Karpas-422 (cell line): ENCODE measurements around the gene PBX1. TPM values are rescaled to one million over a fixed set of nuclear protein-coding genes. Genes with fewer than 3 reads are reported as not detected.
"Not testable (repeated sequence)": the region's sequence is repeated elsewhere in the genome, so short reads cannot be mapped to it uniquely, and the experiment has no call there.

Experiments
- DNase-seq: peaks from one replicate; pipeline ENCODE4 v3.0.0-alpha.2; 2015
- H2AFZ ChIP-seq: fragments of 200-600 bp; sonication (generic); 2 replicates; pipeline ENCODE4 v1.6.1; 2014; ENCODE audit warnings: antibody characterized with exemption, low read length, mixed read lengths
- H3K27ac ChIP-seq: fragments of 200-600 bp; sonication (generic); 2 replicates; pipeline ENCODE4 v1.5.1; 2014; ENCODE audit warnings: mild to moderate bottlenecking, low read length, moderate library complexity
- H3K27me3 ChIP-seq: fragments of 200-600 bp; sonication (generic); 2 replicates; pipeline ENCODE4 v1.6.1; 2014; ENCODE audit warnings: low read length, mixed read lengths
- H3K36me3 ChIP-seq: fragments of 200-600 bp; sonication (generic); 2 replicates; pipeline ENCODE4 v1.6.1; 2014; ENCODE audit warnings: low read length, mixed read lengths; ENCODE audit not compliant: insufficient read depth
- H3K4me1 ChIP-seq: fragments of 200-600 bp; sonication (generic); 2 replicates; pipeline ENCODE4 v1.6.1; 2014; ENCODE audit warnings: mild to moderate bottlenecking, low read length, mixed read lengths
- H3K4me2 ChIP-seq: fragments of 200-600 bp; sonication (generic); 2 replicates; pipeline ENCODE4 v1.6.1; 2014; ENCODE audit warnings: low read length, low read depth, mild to moderate bottlenecking; ENCODE audit not compliant: poor library complexity, severe bottlenecking
- H3K4me3 ChIP-seq: fragments of 200-600 bp; sonication (generic); 2 replicates; pipeline ENCODE4 v1.5.1; 2014; ENCODE audit warnings: mild to moderate bottlenecking, antibody characterized with exemption, low read length, mixed read lengths
- H3K79me2 ChIP-seq: fragments of 200-600 bp; sonication (generic); 2 replicates; pipeline ENCODE4 v1.6.1; 2014; ENCODE audit warnings: mild to moderate bottlenecking, low read length, mixed read lengths
- H3K9ac ChIP-seq: fragments of 200-600 bp; sonication (generic); 2 replicates; pipeline ENCODE4 v1.6.0; 2014; ENCODE audit warnings: low read length
- H3K9me2 ChIP-seq: fragments of 200-600 bp; sonication (generic), shearing (Covaris generic); replicated peaks from 2 replicates; pipeline ENCODE4 v1.6.0; 2014; ENCODE audit warnings: mild to moderate bottlenecking, low read length, moderate library complexity; ENCODE audit not compliant: insufficient read depth
- H3K9me3 ChIP-seq: fragments of 300-700, 200-600 bp; sonication (generic); 2 replicates; pipeline ENCODE4 v1.6.1; 2014; ENCODE audit warnings: low read length, mixed read lengths
- H4K20me1 ChIP-seq: fragments of 200-600 bp; sonication (generic); 2 replicates; pipeline ENCODE4 v1.6.1; 2014; ENCODE audit warnings: mild to moderate bottlenecking, antibody characterized with exemption, low read length, low read depth; ENCODE audit not compliant: insufficient read depth
- total RNA-seq: library from RNA; depleted of rRNA; stranded (reverse); fragments of >200 nt; shearing (Covaris generic); gene quantifications from 2 replicates; pipeline ENCODE4 v1.2.3, GENCODE V29; 2014; ENCODE audit warnings: low replicate concordance

PBX1 gene
- total RNA-seq, 1 experiment from 2014 or later: 0.41 TPM

DNA sequence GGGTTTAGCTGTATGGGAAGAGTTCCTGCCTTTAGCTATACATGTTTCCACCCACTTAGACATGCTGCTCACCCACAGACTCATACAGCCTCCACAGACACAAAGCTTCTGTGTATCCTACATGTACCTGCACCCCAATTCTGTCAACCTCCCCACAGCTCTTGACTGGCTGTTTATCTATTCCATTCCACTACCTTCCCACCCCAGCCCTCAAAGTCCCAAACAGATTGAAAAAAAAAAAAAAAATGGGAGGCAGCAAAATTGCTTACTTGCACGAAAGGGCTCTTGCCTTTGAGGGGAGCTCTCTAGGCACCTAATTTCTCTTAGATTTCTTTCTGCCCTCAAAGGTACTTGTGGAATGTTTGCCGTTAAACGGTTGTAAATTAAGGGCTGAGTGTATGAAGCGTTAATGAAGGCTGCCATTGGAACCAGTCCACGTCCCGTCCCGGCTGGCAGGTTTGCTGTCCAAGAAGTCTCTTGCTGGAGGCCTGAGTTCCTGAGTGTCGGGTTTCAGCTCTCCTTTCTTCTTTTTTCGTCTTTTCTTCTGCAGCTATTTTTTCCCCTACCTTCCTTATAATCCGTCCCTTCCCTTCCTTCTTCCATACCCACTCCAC, 43.6 kb downstream of the PBX1 start:
- Histone ChIP-seq H3K9me3 (no peaks in the 10 kb centered on the region), H3K9me2 (no peaks in the 10 kb centered on the region), H3K79me2 (no peaks in the 10 kb centered on the region), H3K27me3 (no peaks in the 10 kb centered on the region), H3K9ac (no peak overlapping the region), H2AFZ (no peak overlapping the region), H3K4me2 (no peak overlapping the region), H4K20me1 (no peaks in the 10 kb centered on the region), H3K4me1 (no peaks in the 10 kb centered on the region), H3K4me3 (no peak overlapping the region), H3K36me3 (no peaks in the 10 kb centered on the region), H3K27ac (no peak overlapping the region)
- no peak for DNase-seq

DNA sequence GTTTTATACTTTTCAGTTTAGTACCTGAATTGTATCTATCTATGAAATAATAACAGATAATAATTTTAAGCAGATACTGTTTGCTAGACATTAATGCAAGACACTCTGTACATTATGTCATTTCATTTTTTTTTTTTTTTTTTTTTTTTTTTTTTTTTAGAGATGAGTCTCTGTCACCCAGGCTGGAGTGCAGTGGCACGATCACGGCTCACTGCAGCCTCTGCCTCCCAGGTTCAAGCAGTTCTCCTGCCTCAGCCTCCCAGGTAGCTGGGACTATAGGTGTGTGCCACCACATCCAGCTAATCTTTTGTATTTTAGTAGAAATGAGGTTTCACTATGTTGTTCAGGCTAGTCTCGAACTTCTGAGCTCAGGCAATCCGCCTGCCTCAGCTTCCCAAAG, 44.8 kb downstream of the PBX1 start:
- H3K4me3 ChIP-seq, H3K9me3 ChIP-seq, H3K4me2 ChIP-seq, H3K27me3 ChIP-seq, H3K9ac ChIP-seq, H3K36me3 ChIP-seq, H3K4me1 ChIP-seq, H2AFZ ChIP-seq, H4K20me1 ChIP-seq, H3K27ac ChIP-seq, H3K9me2 ChIP-seq, DNase-seq, H3K79me2 ChIP-seq: not testable (repeated sequence)

DNA sequence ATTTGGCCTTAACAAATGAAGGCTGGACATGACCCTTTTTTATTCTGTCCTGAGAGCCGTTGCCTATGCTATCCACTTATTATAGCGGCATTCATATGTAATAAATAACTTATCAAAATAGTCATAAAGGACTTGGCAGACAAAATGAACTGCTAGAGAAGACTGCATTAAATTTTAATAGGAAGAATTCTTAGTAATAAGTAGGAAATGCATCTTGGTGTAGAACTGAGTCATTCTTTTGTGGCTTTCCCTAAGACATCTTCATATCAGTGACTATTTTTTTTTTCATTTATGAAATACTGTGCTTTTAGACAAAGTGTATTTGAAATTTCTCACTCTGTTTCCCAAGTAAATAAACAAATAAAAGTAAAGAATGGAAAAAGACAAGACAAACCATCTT, 45.6 kb downstream of the PBX1 start:
- Histone ChIP-seq H3K9me3 (no peaks in the 10 kb centered on the region), H3K9ac (no peak overlapping the region), H3K4me3 (no peak overlapping the region), H3K79me2 (no peaks in the 10 kb centered on the region), H2AFZ (no peak overlapping the region), H3K27ac (no peak overlapping the region), H4K20me1 (no peaks in the 10 kb centered on the region), H3K9me2 (no peaks in the 10 kb centered on the region), H3K4me1 (no peaks in the 10 kb centered on the region), H3K4me2 (no peak overlapping the region), H3K27me3 (no peaks in the 10 kb centered on the region), H3K36me3 (no peaks in the 10 kb centered on the region)
- no peak for DNase-seq

DNA sequence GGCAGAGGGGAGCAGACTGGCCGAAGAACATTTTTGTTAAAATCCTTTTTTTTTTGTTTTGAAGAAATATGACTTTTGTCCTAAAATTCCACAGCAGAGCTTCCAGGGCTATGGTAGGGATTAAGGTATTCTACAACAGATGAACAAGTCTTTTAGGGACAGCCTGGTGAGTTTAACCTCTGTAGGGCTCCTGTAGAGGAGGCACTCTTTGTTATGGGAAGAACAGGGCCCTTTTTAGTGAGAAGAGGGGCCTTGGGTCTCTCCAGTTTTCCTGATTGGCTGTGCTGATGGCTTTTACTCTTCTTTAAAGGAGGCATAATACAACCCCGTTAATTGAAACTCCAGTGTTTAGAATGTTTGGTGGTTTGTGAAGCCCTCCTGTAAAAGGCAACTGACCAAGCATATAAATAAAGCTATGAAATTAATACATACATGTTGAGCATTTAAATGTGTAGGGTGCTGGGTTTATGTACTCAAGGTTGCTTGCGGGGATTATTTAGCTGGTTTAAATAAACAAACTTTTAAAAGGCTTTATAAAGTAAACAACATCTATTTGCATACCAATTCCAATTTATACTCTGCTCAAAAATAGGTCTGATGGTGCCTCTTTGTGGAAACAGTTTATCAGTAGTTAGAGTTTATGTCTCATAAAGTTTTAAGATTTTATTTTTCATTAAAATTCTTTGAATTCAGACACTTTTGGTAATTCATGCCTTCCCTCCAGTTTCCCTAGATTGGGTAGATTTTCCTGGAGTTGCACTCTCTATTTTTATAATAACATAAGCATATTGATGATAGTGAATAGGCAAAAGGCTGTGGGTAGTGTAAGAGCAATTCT, 46.5 kb downstream of the PBX1 start:
- DNase-seq: no peak
- Histone ChIP-seq H2AFZ (no peak overlapping the region), H3K27me3 (no peaks in the 10 kb centered on the region), H4K20me1 (no peaks in the 10 kb centered on the region), H3K4me1 (no peaks in the 10 kb centered on the region), H3K9me2 (no peaks in the 10 kb centered on the region), H3K4me2 (no peak overlapping the region), H3K36me3 (no peaks in the 10 kb centered on the region), H3K79me2 (no peaks in the 10 kb centered on the region), H3K9me3 (no peaks in the 10 kb centered on the region), H3K27ac (no peak overlapping the region), H3K4me3 (no peak overlapping the region), H3K9ac (no peak overlapping the region)

DNA sequence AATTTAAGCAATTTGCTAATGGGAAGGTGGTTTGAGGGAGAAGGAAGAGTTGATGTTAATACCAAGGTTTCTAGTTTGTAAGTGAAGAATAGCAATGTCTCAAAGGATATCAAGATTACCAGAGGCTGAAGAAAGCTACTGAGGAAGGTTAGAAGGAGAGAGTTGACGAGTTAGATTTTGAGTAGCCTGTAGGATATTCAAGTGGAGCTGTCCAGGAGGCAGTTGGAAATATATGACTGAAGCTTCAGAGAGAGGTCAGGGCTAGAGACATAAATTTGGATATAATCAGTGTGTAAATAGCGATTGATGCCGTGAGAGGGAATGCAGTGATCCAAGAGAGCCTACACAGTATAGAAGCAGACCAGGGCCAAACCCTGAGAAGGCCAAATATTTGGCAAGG, 48.4 kb downstream of the PBX1 start:
- H3K27me3 ChIP-seq: no peaks in the 10 kb centered on the region
- no peak for DNase-seq
- H4K20me1 ChIP-seq: no peaks in the 10 kb centered on the region
- H3K9me2 ChIP-seq: no peaks in the 10 kb centered on the region
- no peak overlapping the region for H3K9ac ChIP-seq
- H3K27ac ChIP-seq: no peak overlapping the region
- H3K4me2 ChIP-seq: no peak overlapping the region
- H3K4me3 ChIP-seq: no peak overlapping the region
- no peaks in the 10 kb centered on the region for H3K9me3 ChIP-seq
- H3K4me1 ChIP-seq: no peaks in the 10 kb centered on the region
- H3K79me2 ChIP-seq: no peaks in the 10 kb centered on the region
- H2AFZ ChIP-seq: no peak overlapping the region
- H3K36me3 ChIP-seq: no peaks in the 10 kb centered on the region

DNA sequence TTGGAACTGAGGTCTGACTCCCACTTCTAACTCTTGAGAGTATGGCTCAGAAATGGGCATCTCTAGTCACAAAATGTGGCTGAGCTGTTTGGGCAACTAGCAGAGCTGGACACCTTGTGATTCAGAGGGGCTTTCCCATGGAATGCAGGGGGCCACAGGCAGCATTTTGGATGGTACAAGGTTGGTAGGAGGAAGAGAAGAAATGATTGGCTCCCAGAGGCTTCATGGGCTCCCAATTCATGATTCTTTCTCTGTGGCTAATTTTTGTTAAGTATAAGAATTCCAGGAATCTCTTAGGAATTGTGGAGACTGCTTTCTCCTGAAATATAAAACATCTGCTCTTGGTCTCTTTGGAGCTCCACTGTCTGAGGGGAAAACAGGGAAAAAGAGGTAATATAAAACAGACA, 49.7 kb downstream of the PBX1 start:
- no peak for DNase-seq
- H4K20me1 ChIP-seq: no peaks in the 10 kb centered on the region
- no peak overlapping the region for H3K4me2 ChIP-seq
- no peaks in the 10 kb centered on the region for H3K9me3 ChIP-seq
- H2AFZ ChIP-seq: no peak overlapping the region
- no peak overlapping the region for H3K27ac ChIP-seq
- no peaks in the 10 kb centered on the region for H3K36me3 ChIP-seq
- H3K9ac ChIP-seq: no peak overlapping the region
- no peaks in the 10 kb centered on the region for H3K79me2 ChIP-seq
- H3K27me3 ChIP-seq: no peaks in the 10 kb centered on the region
- H3K9me2 ChIP-seq: no peaks in the 10 kb centered on the region
- H3K4me3 ChIP-seq: no peak overlapping the region
- no peaks in the 10 kb centered on the region for H3K4me1 ChIP-seq

DNA sequence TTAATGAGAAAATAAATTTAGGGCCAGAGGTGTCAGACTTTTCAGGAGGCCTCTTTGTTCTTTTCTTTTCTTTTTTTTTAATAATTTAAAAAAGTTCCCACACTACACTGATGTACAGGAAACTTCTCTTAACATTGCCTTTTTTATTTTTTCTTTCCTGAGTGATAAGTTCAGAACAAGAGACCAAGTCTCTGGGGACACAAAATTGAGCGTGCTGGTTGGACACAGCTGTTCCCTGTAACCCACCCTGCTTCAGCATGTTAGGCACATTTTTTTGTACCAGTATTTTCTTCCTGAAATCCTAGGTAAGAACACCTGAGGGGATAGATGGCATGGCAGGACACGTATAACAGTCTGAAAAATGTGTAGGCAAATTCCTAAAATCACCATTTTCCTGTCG, 50.1 kb downstream of the PBX1 start:
- Histone ChIP-seq H3K27me3 (no peaks in the 10 kb centered on the region), H2AFZ (no peak overlapping the region)

DNA sequence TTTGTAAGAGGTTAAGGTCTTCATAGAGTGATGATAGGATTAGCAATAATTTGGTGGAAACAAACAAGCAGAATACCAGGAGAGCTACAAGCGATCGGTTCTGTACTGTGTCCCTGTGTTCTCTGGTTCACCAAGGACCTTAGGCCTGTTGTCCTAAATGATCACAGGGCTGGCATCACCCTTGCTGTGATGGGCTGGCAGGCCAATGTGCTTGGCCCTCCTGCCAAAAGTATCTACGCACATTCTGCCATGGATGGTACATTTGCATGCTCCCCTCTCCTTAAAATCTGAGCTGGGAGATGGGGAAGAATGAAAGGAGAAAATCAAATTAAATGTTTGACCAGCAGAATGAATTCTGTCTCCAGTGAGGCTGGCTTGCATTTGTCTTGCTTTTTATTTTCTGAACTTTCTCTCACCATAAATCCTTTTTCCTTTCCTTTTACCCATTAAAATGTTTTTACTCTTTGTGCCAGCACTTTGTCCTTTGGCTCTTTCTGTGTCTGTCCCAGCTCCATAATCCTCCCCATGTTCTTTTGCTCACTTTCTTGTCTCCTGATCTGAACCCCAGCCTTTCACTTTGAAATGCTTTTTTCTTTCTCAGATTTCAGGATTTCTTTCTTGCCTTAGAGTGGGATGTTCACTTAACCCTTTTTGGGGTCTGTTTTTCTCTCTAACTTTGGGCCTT, 51.7 kb downstream of the PBX1 start:
- H3K27ac ChIP-seq: no peak overlapping the region
- H4K20me1 ChIP-seq: no peaks in the 10 kb centered on the region
- no peaks in the 10 kb centered on the region for H3K9me3 ChIP-seq
- no peaks in the 10 kb centered on the region for H3K9me2 ChIP-seq
- no peak overlapping the region for H3K4me3 ChIP-seq
- no peaks in the 10 kb centered on the region for H3K27me3 ChIP-seq
- H3K36me3 ChIP-seq: no peaks in the 10 kb centered on the region
- H3K79me2 ChIP-seq: no peaks in the 10 kb centered on the region
- no peaks in the 10 kb centered on the region for H3K4me1 ChIP-seq
- no peak overlapping the region for H2AFZ ChIP-seq
- DNase-seq: no peak
- H3K9ac ChIP-seq: no peak overlapping the region
- H3K4me2 ChIP-seq: no peak overlapping the region

More for the DNA sequence above, 50.1 kb downstream of the PBX1 start:
- no peaks in the 10 kb centered on the region for H3K9me3 ChIP-seq
- H3K4me3 ChIP-seq: no peak overlapping the region
- no peak overlapping the region for H3K9ac ChIP-seq
- H3K4me2 ChIP-seq: no peak overlapping the region
- no peak for DNase-seq
- H3K4me1 ChIP-seq: no peaks in the 10 kb centered on the region
- H3K79me2 ChIP-seq: no peaks in the 10 kb centered on the region
- no peaks in the 10 kb centered on the region for H4K20me1 ChIP-seq
- no peaks in the 10 kb centered on the region for H3K36me3 ChIP-seq
- no peaks in the 10 kb centered on the region for H3K9me2 ChIP-seq
- no peak overlapping the region for H3K27ac ChIP-seq
